Dermis microvascular lymphatic vessel endothelial cell (primary cell): ENCODE measurements around the gene B3GNT3. TPM values are rescaled to one million over a fixed set of nuclear protein-coding genes. Genes with fewer than 3 reads are reported as not detected.
"Not testable (repeated sequence)": the region's sequence is repeated elsewhere in the genome, so short reads cannot be mapped to it uniquely, and the experiment has no call there.

Experiments used
- DNase-seq, 2 donors: peaks; one replicate each; pipeline versions ENCODE4 v3.0.0 to v3.0.0-alpha.2; 2010; ENCODE audit warnings: low read depth in 2 of 2
- total RNA-seq: library from RNA; depleted of rRNA; stranded (reverse); fragments of >200 nt; gene quantifications from 2 replicates; pipeline ENCODE4 v1.2.1, GENCODE V29; 2014

The B3GNT3 gene
- total RNA-seq, 1 donor from 2014 or later: under 0.01 TPM

- no peak for DNase-seq
Observed at GRCh38 chr19:17796838-17797423, 2.0 kb downstream of the B3GNT3 start.

- DNase-seq: no peak
Observed at GRCh38 chr19:17797424-17798201, 2.7 kb downstream of the B3GNT3 start.

- DNase-seq: not testable (repeated sequence)
Observed at GRCh38 chr19:17798599-17798998, 3.7 kb downstream of the B3GNT3 start.

GRCh38 chr19:17802137-17802858, 7.4 kb downstream of the B3GNT3 start:
- no peak for DNase-seq

GRCh38 chr19:17803264-17803896, 8.4 kb downstream of the B3GNT3 start:
- no peak for DNase-seq

- DNase-seq: no peak
Observed at GRCh38 chr19:17805427-17805826, 10.5 kb downstream of the B3GNT3 start.

- DNase-seq: no peak
Observed at GRCh38 chr19:17806945-17807344, 12.0 kb downstream of the B3GNT3 start.

GRCh38 chr19:17807731-17808316, 12.9 kb downstream of the B3GNT3 start:
- DNase-seq: no peak

GRCh38 chr19:17811103-17811502, 16.2 kb downstream of the B3GNT3 start:
- no peak for DNase-seq

- no peak for DNase-seq
Observed at GRCh38 chr19:17811681-17812080, 16.7 kb downstream of the B3GNT3 start.

GRCh38 chr19:17812099-17812498, 17.2 kb downstream of the B3GNT3 start:
- no peak for DNase-seq

GRCh38 chr19:17817668-17818363, 22.9 kb downstream of the B3GNT3 start:
- DNase-seq: no peak

- no peak for DNase-seq
Observed at GRCh38 chr19:17821190-17821589, 26.3 kb downstream of the B3GNT3 start, which contains the start of gene INSL3. Gene INSL3 (minus strand): TSS chr19:17821519. CDS start chr19:17821506, 13 bp downstream.

- DNase-seq: no peak
Observed at GRCh38 chr19:17824339-17824738, 29.4 kb downstream of the B3GNT3 start.

GRCh38 chr19:17826508-17827056, 31.6 kb downstream of the B3GNT3 start:
- DNase-seq: no peak

GRCh38 chr19:17829855-17830566, 35.1 kb downstream of the B3GNT3 start:
- no peak for DNase-seq

- DNase-seq: peak; percentile 48 to 53
Observed at GRCh38 chr19:17830567-17831418, 35.9 kb downstream of the B3GNT3 start.

- DNase-seq: no peak
Observed at GRCh38 chr19:17831419-17831888, 36.5 kb downstream of the B3GNT3 start.
